K562 (cell line): ENCODE results near the gene CBX1. TPM values are rescaled to one million over a fixed set of nuclear protein-coding genes. Genes with fewer than 3 reads are reported as not detected.

ENCODE experiments used
- BCL6 ChIP-seq: fragments of 250-450 bp; sonication (Bioruptor Pico); IDR thresholded peaks from 2 replicates; pipeline ENCODE4 v1.4.0; 2020
- CBFA2T2 ChIP-seq: fragments of 450-650 bp; conservative IDR thresholded peaks from 2 replicates; pipeline ENCODE4 v1.6.1; 2017; ENCODE audit warnings: mild to moderate bottlenecking
- CBX2 ChIP-seq: fragments of 200-600 bp; sonication (generic); IDR thresholded peaks from one replicate; pipeline ENCODE4 v1.6.1; 2012; ENCODE audit warnings: mild to moderate bottlenecking, low read length, inconsistent platforms; ENCODE audit not compliant: insufficient read depth, poor library complexity, severe bottlenecking
- COPS2 ChIP-seq: fragments of 450-650 bp; conservative IDR thresholded peaks from 2 replicates; pipeline ENCODE4 v1.6.1; 2016; ENCODE audit warnings: mild to moderate bottlenecking, moderate library complexity
- CREM ChIP-seq: IDR thresholded peaks from 2 replicates; pipeline ENCODE4 v1.6.1; 2014; ENCODE audit warnings: antibody characterized with exemption, low read depth
- DPF2 ChIP-seq: fragments of 450-650 bp; IDR thresholded peaks from 2 replicates; pipeline ENCODE4 v1.6.1; 2016
- ELF2 ChIP-seq: fragments of 250-450 bp; sonication (Bioruptor Pico); IDR thresholded peaks from 2 replicates; pipeline ENCODE4 v1.5.0; 2021; ENCODE audit warnings: mild to moderate bottlenecking
- FOXK2 ChIP-seq, 2 experiments: fragments of 450-650 bp; IDR thresholded peaks in 1 of 2; conservative IDR thresholded peaks in 1 of 2; 2 replicates each; pipeline ENCODE4 v1.6.1; 2016; ENCODE audit warnings: low read depth in 2 of 2, mild to moderate bottlenecking in 1 of 2
- GTF3C2 ChIP-seq: IDR thresholded peaks from 3 replicates; pipeline ENCODE4 v1.6.1; 2011; ENCODE audit warnings: borderline replicate concordance, mild to moderate bottlenecking, moderate library complexity; ENCODE audit not compliant: insufficient read length; ENCODE audit errors: extremely low read depth
- KDM5B ChIP-seq: fragments of 200-600 bp; sonication (generic); IDR thresholded peaks from 2 replicates; pipeline ENCODE4 v1.6.1; 2012; ENCODE audit warnings: low read depth, mild to moderate bottlenecking, moderate library complexity, low read length, control low read depth, inconsistent platforms; ENCODE audit not compliant: insufficient replicate concordance
- NFYB ChIP-seq: IDR thresholded peaks from 2 replicates; pipeline ENCODE4 v1.6.1; 2011; ENCODE audit warnings: mild to moderate bottlenecking, moderate library complexity; ENCODE audit not compliant: insufficient read length; ENCODE audit errors: extremely low read depth
- RBM15 ChIP-seq: fragments of 200-400 bp; formaldehyde crosslinking; IDR thresholded peaks from 2 replicates; pipeline ENCODE4 v1.6.1; 2018; ENCODE audit warnings: mild to moderate bottlenecking, low read length, moderate library complexity; ENCODE audit not compliant: insufficient read depth
- RFX1 ChIP-seq: fragments of 450-650 bp; IDR thresholded peaks from 2 replicates; pipeline ENCODE4 v1.6.1; 2016; ENCODE audit warnings: mild to moderate bottlenecking, moderate library complexity
- SPI1 ChIP-seq: IDR thresholded peaks from 2 replicates; pipeline ENCODE4 v1.6.1; 2011; ENCODE audit warnings: low read depth, low read length, control low read depth, borderline replicate concordance
- SRSF9 ChIP-seq: fragments of 200-400 bp; formaldehyde crosslinking; IDR thresholded peaks from 2 replicates; pipeline ENCODE4 v1.6.1; 2017; ENCODE audit warnings: low read depth, low read length, borderline replicate concordance
- SUPT5H ChIP-seq: fragments of 450-650 bp; IDR thresholded peaks from 2 replicates; pipeline ENCODE4 v1.6.1; 2016
- TAF15 ChIP-seq: fragments of 200-400 bp; formaldehyde crosslinking; IDR thresholded peaks from 2 replicates; pipeline ENCODE4 v1.6.1; 2017; ENCODE audit warnings: mild to moderate bottlenecking, low read depth, low read length, moderate library complexity
- ZBTB8A ChIP-seq: fragments of 450-650 bp; IDR thresholded peaks from 2 replicates; pipeline ENCODE4 v1.6.1; 2018; ENCODE audit warnings: mild to moderate bottlenecking, moderate library complexity; ENCODE audit not compliant: partially characterized antibody
- ZNF224 ChIP-seq: sonication (generic); formaldehyde crosslinking; IDR thresholded peaks from 2 replicates; pipeline ENCODE4 v1.8.0; 2022; ENCODE audit warnings: mild to moderate bottlenecking, missing genetic modification reagents
- polyA plus RNA-seq, 8 experiments: library from polyadenylated mRNA; depleted of rRNA in 4 of 8; stranded (reverse) in 5 of 8; unstranded in 3 of 8; fragments of >200 nt; fragmentation: Nextera tagmentation in 2 of 8; fragmentation: Illumina TruSeq in 1 of 8; extraction: Ambion mirVana in 2 of 8; extraction: Trizol in 1 of 8; gene quantifications; 2 replicates each; pipeline versions ENCODE4 v1.2.1 to v1.2.3, GENCODE V29; 2011 to 2014; ENCODE audit warnings: inconsistent platforms in 1 of 8, missing spikeins in 1 of 8
- total RNA-seq, 7 experiments: library from RNA; depleted of rRNA in 6 of 7; stranded (reverse); fragments of >200 nt in 6 of 7; fragmentation: Illumina TruSeq in 2 of 7; extraction: Trizol in 2 of 7; gene quantifications; 2 replicates each; pipeline versions ENCODE4 v1.2.1 to v1.2.3, GENCODE V29; 2011 to 2021; ENCODE audit warnings: low replicate concordance in 1 of 7
- TF ChIP-seq, protein P1 (sequence below), 2 experiments: fragments of 450-650 bp in 1 of 2; IDR thresholded peaks; 2 replicates each; pipeline ENCODE4 v1.6.1; 2011 to 2017; ENCODE audit warnings: low read depth in 2 of 2, antibody characterized with exemption in 1 of 2, borderline replicate concordance in 1 of 2, low read length in 1 of 2, mild to moderate bottlenecking in 1 of 2, mixed read lengths in 1 of 2; ENCODE audit not compliant: control insufficient read depth in 1 of 2
- TF ChIP-seq, protein P2 (sequence below), 3 experiments: IDR thresholded peaks in 2 of 3; conservative IDR thresholded peaks in 1 of 3; 2 replicates each; pipeline ENCODE4 v1.5.1; 2011 to 2012; ENCODE audit warnings: low read length in 3 of 3, mild to moderate bottlenecking in 3 of 3, control low read depth in 2 of 3, improper control_type of control experiment in 1 of 3, inconsistent platforms in 1 of 3, low read depth in 1 of 3, mixed read lengths in 1 of 3, moderate library complexity in 1 of 3; ENCODE audit not compliant: insufficient read depth in 2 of 3

Gene CBX1
- total and polyA plus RNA-seq, 9 of the 15 experiments (the other 6 are each of a cell fraction or from before 2014, with no cell fraction given), result 10.6 to 95.7 (median 52.7) TPM

DNA sequence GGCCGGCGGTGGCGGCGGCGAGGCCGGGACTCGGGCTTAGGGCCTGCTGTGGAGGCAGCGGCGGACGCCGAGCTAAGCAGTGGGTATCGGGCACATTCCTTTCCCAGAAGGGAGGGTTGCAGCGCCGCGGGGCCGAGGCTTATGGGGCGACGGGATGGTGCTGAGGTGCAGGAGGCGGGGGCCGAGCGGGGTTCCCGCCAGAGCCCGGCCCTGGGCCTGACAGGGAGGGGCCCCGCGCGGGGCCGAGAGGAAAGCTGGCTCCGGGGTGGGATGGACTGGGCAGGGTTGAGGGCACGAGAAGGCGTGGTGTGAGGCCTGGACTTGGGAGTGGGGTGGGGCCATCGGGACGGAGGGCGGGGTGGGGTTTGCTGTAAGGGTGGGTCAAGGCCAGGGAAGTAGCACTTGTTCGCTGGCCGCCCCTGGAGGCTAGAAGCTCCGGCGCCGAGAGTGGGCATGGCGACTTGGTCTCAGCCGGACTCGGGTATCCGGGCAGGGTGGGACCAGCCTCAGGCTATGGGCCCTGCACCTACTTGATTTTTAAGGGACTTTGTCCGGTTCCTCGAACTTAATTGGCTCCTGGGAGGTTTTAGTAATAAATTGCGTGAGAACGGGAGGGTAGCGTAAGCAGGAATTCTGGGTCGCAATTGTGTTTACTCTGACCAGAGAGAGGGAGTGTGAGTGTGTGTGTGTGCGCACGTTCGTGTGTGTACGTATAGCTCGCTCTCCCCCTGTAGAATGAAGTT lies 52.7 kb downstream of the CBX1 start (continued):
- TF ChIP-seq, protein P1, sequence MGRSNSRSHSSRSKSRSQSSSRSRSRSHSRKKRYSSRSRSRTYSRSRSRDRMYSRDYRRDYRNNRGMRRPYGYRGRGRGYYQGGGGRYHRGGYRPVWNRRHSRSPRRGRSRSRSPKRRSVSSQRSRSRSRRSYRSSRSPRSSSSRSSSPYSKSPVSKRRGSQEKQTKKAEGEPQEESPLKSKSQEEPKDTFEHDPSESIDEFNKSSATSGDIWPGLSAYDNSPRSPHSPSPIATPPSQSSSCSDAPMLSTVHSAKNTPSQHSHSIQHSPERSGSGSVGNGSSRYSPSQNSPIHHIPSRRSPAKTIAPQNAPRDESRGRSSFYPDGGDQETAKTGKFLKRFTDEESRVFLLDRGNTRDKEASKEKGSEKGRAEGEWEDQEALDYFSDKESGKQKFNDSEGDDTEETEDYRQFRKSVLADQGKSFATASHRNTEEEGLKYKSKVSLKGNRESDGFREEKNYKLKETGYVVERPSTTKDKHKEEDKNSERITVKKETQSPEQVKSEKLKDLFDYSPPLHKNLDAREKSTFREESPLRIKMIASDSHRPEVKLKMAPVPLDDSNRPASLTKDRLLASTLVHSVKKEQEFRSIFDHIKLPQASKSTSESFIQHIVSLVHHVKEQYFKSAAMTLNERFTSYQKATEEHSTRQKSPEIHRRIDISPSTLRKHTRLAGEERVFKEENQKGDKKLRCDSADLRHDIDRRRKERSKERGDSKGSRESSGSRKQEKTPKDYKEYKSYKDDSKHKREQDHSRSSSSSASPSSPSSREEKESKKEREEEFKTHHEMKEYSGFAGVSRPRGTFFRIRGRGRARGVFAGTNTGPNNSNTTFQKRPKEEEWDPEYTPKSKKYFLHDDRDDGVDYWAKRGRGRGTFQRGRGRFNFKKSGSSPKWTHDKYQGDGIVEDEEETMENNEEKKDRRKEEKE (IDR thresholded peaks at IDR 0.05; ENCODE audit: borderline replicate concordance in 1 of 2, control insufficient read depth in 1 of 2, low read depth in 2 of 2, low read length in 1 of 2), result no peak
- no peak for TF ChIP-seq CBFA2T2
- TF ChIP-seq DPF2, result no peak
- no peak for TF ChIP-seq CBX2
- TF ChIP-seq COPS2, result no peak
- no peak for TF ChIP-seq BCL6 (CRISPR knock-in tag)
- peak; percentile 83 for TF ChIP-seq KDM5B
- no peak; a peak in 1 of 4 replicates for TF ChIP-seq FOXK2 (conservative IDR thresholded peaks at IDR 0.05 in 1 of 2, IDR thresholded peaks at IDR 0.05 in 1 of 2; ENCODE audit: low read depth in 2 of 2)
- TF ChIP-seq SRSF9, result no peak
- no peak for TF ChIP-seq SPI1
- no peak for TF ChIP-seq RFX1
- TF ChIP-seq GTF3C2, result no peak
- peak; percentile 45; the same call in 1 of the 2 replicates for TF ChIP-seq CREM
- TF ChIP-seq, protein P2, sequence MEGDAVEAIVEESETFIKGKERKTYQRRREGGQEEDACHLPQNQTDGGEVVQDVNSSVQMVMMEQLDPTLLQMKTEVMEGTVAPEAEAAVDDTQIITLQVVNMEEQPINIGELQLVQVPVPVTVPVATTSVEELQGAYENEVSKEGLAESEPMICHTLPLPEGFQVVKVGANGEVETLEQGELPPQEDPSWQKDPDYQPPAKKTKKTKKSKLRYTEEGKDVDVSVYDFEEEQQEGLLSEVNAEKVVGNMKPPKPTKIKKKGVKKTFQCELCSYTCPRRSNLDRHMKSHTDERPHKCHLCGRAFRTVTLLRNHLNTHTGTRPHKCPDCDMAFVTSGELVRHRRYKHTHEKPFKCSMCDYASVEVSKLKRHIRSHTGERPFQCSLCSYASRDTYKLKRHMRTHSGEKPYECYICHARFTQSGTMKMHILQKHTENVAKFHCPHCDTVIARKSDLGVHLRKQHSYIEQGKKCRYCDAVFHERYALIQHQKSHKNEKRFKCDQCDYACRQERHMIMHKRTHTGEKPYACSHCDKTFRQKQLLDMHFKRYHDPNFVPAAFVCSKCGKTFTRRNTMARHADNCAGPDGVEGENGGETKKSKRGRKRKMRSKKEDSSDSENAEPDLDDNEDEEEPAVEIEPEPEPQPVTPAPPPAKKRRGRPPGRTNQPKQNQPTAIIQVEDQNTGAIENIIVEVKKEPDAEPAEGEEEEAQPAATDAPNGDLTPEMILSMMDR (IDR thresholded peaks at IDR 0.05 in 2 of 3, conservative IDR thresholded peaks at IDR 0.05 in 1 of 3; ENCODE audit: insufficient read depth in 2 of 3, low read depth in 1 of 3, low read length in 3 of 3), result no peak
- no peak for TF ChIP-seq ZBTB8A
- TF ChIP-seq ELF2 (CRISPR knock-in tag), result no peak
- no peak for TF ChIP-seq RBM15
- peak; percentile 81 for TF ChIP-seq SUPT5H
- no peak for TF ChIP-seq TAF15
- no peak for TF ChIP-seq NFYB
- no peak for TF ChIP-seq ZNF224
